Fibroblast of peridontal ligament (primary cell): Measurements from ENCODE around the gene DAB2IP.

Source experiments
- DNase-seq: peaks from one replicate; pipeline ENCODE4 v3.0.0-alpha.2; 2010; ENCODE audit errors: extremely low read depth

DAB2IP gene

GRCh38 chr9:121744687-121745395 is 93.4 kb downstream of the DAB2IP start:
- no peak for DNase-seq

GRCh38 chr9:121745396-121745695 is 93.9 kb downstream of the DAB2IP start:
- no peak for DNase-seq

GRCh38 chr9:121746411-121746810 is 95.0 kb downstream of the DAB2IP start:
- DNase-seq: no peak

- DNase-seq: no peak
Observed at GRCh38 chr9:121746866-121747265, 95.4 kb downstream of the DAB2IP start.

- DNase-seq: no peak
Observed at GRCh38 chr9:121748074-121748473, 96.6 kb downstream of the DAB2IP start.

- no peak for DNase-seq
Observed at GRCh38 chr9:121748727-121749423, 97.4 kb downstream of the DAB2IP start.

- no peak for DNase-seq
Observed at GRCh38 chr9:121749614-121750013, 98.2 kb downstream of the DAB2IP start.

- no peak for DNase-seq
Observed at GRCh38 chr9:121750259-121750714, 98.9 kb downstream of the DAB2IP start.

- DNase-seq: no peak
Observed at GRCh38 chr9:121750715-121751623, 99.5 kb downstream of the DAB2IP start.

GRCh38 chr9:121751686-121752445 is 100.4 kb downstream of the DAB2IP start:
- DNase-seq: no peak

GRCh38 chr9:121752929-121753328 is 101.5 kb downstream of the DAB2IP start:
- DNase-seq: no peak

GRCh38 chr9:121753802-121754654 is 102.6 kb downstream of the DAB2IP start:
- no peak for DNase-seq

- DNase-seq: no peak
Observed at GRCh38 chr9:121754655-121755436, 103.4 kb downstream of the DAB2IP start.

- DNase-seq: no peak
Observed at GRCh38 chr9:121755581-121755980, 104.1 kb downstream of the DAB2IP start.

- DNase-seq: no peak
Observed at GRCh38 chr9:121756474-121757280, 105.2 kb downstream of the DAB2IP start.

GRCh38 chr9:121757281-121757585 is 105.8 kb downstream of the DAB2IP start:
- DNase-seq: no peak

GRCh38 chr9:121758693-121759092 is 107.3 kb downstream of the DAB2IP start:
- DNase-seq: no peak

- DNase-seq: no peak
Observed at GRCh38 chr9:121759996-121760395, 108.6 kb downstream of the DAB2IP start.

- DNase-seq: no peak
Observed at GRCh38 chr9:121760571-121760970, 109.1 kb downstream of the DAB2IP start.
